Stimulated activated CD4-positive, alpha-beta T cell treated with anti-CD3 and anti-CD28 coated beads, Interleukin-12 subunit alpha, Interleukin-12 subunit beta, amount 100 ng/mL, for 48 hours (primary cell): ENCODE data around the gene IL21R.
A peak's percentile ranks its signal among the peaks of the same experiment; 100 is the strongest.

ENCODE experiments used
- DNase-seq, 3 donors: peaks; one replicate each; pipeline ENCODE4 v3.0.0-alpha.2; 2020; ENCODE audit warnings: low read depth in 2 of 3, low spot score in 1 of 3

IL21R gene

DNA sequence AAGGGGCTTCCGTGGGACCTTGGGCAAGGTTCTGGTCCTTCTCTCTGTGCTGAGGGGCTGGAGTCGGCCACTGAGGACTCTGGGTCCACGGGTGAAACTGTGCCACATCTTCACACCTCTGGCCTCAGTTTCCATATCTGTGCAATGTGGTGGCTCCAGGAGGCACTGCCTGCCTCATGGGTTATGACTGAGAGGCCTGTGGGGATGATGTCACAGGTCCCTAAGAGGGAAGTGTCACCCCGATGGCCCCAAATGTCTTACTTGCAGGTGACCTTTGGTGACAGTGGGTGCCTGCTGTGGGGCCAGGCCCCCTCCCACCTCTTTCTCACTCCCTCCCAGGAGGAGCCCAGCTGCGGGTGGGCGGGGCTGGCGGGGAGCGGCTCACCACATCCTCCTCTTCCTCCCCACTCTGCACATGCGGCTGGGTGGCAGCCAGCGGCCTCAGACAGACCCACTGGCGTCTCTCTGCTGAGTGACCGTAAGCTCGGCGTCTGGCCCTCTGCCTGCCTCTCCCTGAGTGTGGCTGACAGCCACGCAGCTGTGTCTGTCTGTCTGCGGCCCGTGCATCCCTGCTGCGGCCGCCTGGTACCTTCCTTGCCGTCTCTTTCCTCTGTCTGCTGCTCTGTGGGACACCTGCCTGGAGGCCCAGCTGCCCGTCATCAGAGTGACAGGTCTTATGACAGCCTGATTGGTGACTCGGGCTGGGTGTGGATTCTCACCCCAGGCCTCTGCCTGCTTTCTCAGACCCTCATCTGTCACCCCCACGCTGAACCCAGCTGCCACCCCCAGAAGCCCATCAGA, at the start of gene IL21R:
TSS of gene IL21R (plus strand) at position 407 of the 801 bp plus-strand sequence. CDS start 27,898 bp downstream, outside the sequence.
- DNase-seq = peak; percentile 75 to 81 (median 76)

GRCh38 chr16:27353853-27354252, 48.1 kb upstream of the IL21R start:
- no peak for DNase-seq

GRCh38 chr16:27355610-27356009, 46.4 kb upstream of the IL21R start:
- peak in 2 of 3 donors; percentile 32 to 35 for DNase-seq

DNA sequence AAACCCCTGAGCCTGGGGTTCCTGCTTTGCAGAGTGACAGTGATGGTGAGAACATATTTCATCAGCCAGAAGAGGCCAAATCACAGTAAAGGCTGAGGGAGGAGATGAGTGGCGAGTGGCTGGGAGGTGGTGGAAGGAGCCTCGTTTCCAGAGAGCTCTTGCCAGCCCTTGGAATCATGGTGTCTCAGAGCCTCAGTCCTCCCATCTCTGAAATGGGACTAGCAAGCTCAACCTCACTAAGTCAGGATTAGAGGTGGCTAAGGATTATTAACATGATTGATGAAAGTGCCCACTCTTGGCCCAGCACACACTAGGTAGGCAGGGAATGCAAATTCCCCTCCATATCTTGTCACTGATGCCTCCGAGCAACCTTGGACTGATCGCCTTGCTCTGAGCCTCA, 45.2 kb upstream of the IL21R start:
- DNase-seq = no peak

DNA sequence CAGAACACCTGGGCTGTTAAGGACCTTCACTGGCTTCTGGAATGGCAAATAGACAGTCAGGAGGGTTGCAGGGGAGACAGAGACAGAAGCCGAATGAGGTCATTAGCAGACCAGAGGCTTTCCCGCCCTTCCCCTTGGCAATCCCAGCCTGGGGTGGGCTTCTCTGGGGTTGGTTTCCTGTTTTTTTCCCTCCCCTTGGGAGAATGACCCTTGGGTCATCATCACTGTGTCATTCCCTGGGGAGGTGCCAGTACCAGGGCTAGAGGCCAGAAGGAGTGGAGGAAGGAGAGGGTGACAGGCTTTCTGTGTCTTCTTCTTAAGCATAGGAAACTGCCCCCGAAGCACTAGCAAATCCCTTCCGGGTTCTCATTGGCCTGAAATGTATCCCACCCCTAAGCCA, 42.9 kb upstream of the IL21R start:
- DNase-seq = no peak

DNA sequence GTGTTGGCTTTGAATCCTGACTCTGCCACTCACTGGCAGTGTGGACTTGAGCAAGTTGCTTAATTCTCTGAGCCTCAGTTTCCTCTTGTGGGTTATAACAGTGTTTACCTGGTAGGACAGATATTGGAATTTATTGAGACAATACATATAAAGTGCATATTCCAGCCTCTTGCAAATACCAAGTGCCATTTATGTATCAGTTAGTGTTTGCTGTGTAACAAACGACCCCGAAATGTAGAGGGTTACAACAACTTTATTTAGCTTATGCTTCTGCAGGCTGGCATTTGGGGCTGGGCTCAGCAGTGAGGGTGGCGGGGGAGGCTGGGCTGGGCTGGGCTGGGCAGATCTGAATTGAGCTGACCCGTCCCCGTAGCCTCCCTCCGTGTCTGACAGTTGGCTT, 42.4 kb upstream of the IL21R start:
- no peak for DNase-seq

DNA sequence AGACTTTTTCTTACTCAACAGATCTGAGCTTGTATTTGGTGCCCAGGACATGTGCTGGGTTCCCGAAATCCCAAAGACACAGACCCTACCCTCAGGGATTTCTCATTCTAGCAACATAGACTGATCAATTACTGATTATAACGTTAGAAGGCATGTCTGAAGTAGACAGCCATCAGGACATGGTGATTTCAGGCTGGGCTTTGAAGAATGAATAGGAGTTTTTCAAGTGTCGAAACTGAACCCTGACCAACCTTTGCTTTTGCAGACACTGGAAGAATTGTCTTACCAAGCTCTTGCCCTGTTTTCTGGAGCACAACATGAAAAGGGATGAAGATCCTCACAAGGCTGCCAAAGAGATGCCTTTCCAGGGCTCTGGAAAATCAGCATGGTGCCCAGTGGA, 40.0 kb upstream of the IL21R start:
- no peak for DNase-seq

DNA sequence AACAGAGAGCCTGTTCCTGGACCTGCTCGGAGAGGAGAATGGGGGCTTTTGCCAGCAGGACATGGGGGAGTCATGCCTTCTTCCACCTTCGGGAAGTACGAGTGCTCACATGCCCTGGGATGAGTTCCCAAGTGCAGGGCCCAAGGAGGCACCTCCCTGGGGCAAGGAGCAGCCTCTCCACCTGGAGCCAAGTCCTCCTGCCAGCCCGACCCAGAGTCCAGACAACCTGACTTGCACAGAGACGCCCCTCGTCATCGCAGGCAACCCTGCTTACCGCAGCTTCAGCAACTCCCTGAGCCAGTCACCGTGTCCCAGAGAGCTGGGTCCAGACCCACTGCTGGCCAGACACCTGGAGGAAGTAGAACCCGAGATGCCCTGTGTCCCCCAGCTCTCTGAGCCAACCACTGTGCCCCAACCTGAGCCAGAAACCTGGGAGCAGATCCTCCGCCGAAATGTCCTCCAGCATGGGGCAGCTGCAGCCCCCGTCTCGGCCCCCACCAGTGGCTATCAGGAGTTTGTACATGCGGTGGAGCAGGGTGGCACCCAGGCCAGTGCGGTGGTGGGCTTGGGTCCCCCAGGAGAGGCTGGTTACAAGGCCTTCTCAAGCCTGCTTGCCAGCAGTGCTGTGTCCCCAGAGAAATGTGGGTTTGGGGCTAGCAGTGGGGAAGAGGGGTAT, 39.3 kb upstream of the IL21R start:
- no peak for DNase-seq

GRCh38 chr16:27363246-27363632, 38.7 kb upstream of the IL21R start:
- no peak for DNase-seq

DNA sequence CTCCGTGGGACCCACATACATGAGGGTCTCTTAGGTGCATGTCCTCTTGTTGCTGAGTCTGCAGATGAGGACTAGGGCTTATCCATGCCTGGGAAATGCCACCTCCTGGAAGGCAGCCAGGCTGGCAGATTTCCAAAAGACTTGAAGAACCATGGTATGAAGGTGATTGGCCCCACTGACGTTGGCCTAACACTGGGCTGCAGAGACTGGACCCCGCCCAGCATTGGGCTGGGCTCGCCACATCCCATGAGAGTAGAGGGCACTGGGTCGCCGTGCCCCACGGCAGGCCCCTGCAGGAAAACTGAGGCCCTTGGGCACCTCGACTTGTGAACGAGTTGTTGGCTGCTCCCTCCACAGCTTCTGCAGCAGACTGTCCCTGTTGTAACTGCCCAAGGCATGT, 38.2 kb upstream of the IL21R start:
- DNase-seq = no peak

DNA sequence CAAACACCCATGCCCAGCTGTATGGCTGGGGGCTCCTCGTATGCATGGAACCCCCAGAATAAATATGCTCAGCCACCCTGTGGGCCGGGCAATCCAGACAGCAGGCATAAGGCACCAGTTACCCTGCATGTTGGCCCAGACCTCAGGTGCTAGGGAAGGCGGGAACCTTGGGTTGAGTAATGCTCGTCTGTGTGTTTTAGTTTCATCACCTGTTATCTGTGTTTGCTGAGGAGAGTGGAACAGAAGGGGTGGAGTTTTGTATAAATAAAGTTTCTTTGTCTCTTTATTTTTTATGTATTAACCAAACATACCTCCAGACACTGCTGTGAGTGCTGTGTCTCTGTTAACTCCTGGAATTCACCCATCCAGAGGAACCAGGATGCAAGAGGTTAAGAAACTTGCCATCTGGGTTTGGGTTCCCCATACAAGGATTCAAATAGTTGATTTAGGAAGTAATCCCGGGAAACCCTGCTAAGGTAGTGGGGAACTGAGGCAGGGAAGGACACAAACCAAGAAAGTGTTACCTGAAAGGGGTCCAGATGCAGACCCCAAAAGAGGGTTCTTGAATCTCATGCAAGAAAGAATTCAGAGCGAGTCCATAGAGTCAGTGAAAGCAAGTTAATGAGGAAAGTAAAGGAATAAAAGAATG, 37.4 kb upstream of the IL21R start:
- DNase-seq = no peak

DNA sequence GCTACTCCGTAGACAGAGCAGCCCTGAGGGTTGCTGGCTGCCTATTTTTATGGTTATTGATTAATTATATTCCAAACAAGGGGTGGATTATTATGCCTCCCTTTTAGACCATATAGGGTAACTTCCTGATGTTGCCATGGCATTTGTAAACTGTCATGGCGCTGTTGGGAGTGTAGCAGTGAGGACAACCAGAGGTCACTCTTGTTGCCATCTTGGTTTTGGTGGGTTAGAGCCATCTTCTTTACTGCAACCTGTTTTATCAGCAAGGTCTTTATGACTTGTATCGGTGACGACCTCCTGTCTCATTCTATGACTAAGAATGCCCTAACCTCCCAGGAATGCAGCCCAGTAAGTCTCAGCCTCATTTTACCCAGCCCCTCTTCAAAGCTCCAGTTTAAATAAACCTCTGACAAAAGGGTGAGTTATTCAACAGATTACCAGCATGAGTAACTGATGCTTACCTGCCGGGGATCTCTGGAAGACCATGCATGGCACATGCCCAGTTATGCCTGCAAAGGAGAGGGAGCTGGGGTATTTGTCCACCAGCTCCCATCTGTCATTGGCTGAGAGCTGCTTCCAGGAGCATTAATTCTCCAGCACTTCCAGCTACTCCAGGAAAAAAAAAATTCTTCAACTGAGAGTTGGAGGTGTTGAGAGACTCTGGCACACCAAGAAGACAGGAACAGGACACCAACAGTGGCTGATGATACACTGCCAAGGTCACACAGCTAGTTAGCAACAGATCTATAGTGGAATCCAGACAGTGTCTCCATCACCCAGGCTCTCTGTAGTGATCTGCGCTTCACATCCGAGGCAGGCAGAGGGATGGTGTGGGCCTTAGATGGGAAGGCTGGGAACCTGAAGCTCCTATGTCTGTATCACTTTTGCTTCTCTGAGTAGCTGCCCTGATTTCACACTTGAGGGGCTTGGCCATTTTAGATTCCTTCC, 36.6 kb upstream of the IL21R start:
- DNase-seq = no peak

- peak in 1 of 3 donors; percentile 17 for DNase-seq
Measured at GRCh38 chr16:27366687-27367460, 35.1 kb upstream of the IL21R start.

DNA sequence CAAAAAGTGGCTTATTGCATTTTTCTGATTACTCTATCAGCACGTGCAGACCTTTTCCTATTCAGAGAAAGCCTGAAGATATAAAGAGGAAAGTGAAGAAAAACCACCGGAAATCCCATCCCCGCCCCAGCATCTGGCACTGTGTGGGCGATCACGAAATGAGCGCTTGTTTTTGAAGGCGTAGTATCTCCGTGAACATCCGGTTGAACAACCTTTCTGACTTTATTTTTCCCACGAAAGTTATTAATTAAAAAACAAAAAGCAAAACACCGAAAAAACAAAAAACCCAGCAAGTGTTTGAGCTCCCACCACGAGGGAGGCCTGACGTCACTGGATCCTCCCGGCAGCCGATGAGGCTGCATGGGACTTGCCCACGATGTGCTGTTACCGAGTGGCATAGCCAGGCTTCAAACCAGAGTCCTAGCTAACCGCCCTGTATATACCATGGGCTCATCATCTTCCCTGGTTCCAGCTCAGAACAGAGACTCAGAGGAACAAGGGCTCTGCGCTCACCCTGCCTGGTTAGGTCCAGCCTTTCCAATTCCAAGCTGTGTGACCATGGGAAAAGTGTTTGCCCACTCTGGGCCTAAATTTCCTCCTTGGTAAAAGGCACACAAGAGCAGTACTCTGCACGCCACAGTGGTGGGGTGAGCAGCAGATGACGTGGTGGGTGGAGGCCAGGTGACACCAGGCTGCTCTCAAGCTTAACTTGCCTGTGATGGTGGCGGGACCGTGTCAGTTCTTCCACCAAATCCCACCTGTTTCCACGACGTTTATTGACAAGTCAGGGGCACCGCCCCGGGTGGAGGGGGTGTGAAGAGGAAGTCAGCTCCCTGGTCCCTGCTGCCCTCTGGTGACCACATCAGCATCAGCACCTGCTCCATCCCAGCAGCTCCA, 34.3 kb upstream of the IL21R start:
- DNase-seq = peak; percentile 81 to 89 (median 85)

GRCh38 chr16:27368358-27368722, 33.6 kb upstream of the IL21R start:
- no peak for DNase-seq

GRCh38 chr16:27369806-27370205, 32.2 kb upstream of the IL21R start:
- no peak for DNase-seq

GRCh38 chr16:27370318-27370717, 31.7 kb upstream of the IL21R start:
- no peak for DNase-seq

GRCh38 chr16:27373312-27373711, 28.7 kb upstream of the IL21R start:
- DNase-seq = no peak

DNA sequence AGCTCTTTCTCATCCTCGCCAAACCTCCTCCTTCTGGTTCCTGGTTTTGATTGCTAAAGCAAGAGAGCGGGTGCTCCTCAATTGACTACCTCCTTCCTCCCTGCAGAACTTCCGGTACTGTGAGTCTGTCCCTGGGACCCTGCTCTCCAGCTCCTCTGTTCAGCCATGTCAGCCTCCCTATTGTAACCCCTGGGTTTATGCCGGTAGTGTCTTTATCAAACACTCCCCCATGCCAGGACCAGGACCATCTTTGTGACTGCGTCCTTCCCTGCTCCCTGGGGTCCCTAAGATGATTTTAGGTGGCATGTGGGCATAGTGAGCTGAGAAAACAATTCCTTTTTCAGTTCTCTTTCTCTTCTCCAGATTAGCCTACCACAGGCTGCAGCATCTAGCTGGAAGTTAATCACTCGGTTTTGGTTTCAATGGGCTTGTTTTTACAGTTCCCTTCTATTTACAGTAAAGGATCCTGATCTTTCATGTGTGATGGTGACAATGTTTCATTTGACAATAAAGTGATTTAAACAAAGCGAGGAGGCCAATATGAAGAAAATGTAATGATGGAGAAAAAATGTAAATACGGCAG, 27.7 kb upstream of the IL21R start:
- no peak for DNase-seq
